Upper lobe of left lung (tissue), 4 donors: ENCODE measurements around the gene IQCB1.

Source experiments
- CTCF ChIP-seq, 6 experiments: fragments of 450-650 bp in 4 of 6; fragments of 200-600 bp in 2 of 6; sonication (generic) in 2 of 6; IDR thresholded peaks; one replicate each; pipeline ENCODE4 v1.5.1; 2016 to 2019; ENCODE audit warnings: antibody characterized with exemption in 6 of 6
- EP300 ChIP-seq, 4 donors: sonication (generic); formaldehyde crosslinking; IDR thresholded peaks; one replicate each; pipeline ENCODE4 v1.5.1; 2017; ENCODE audit warnings: antibody characterized with exemption in 4 of 4, control low read depth in 2 of 4
- POLR2A ChIP-seq, 4 donors: fragments of 450-650 bp; IDR thresholded peaks; one replicate each; pipeline ENCODE4 v1.5.1; 2016 to 2017; ENCODE audit warnings: antibody characterized with exemption in 4 of 4, mild to moderate bottlenecking in 2 of 4
- POLR2AphosphoS5 ChIP-seq, 2 donors: sonication (generic); formaldehyde crosslinking; IDR thresholded peaks; one replicate each; pipeline ENCODE4 v1.5.1; 2017; ENCODE audit warnings: antibody characterized with exemption in 2 of 2

- no peak for TF ChIP-seq POLR2AphosphoS5 (IDR thresholded peaks at IDR 0.05)
- no peak for TF ChIP-seq POLR2A (IDR thresholded peaks at IDR 0.05)
- no peak for TF ChIP-seq CTCF (IDR thresholded peaks at IDR 0.05)
- TF ChIP-seq EP300 (IDR thresholded peaks at IDR 0.05), result no peak
Measured at GRCh38 chr3:121752772-121753171, 82.1 kb downstream of the IQCB1 start.
